Neural cell (in vitro differentiated cells): Measurements from ENCODE around the gene RIN1. TPM values are rescaled to one million over a fixed set of nuclear protein-coding genes. Genes with fewer than 3 reads are reported as not detected.
A peak's percentile ranks its signal among the peaks of the same experiment; 100 is the strongest.

Experiments used
- H2AFZ ChIP-seq: fragments of 200-600, 300-800 bp; sonication (generic), shearing (Covaris generic); 2 replicates; pipeline ENCODE4 v1.6.0; 2014; ENCODE audit warnings: low read depth, mild to moderate bottlenecking, antibody characterized with exemption, low read length, moderate library complexity
- H3F3A ChIP-seq: fragments of 200-600 bp; shearing (Covaris generic); 2 replicates; pipeline ENCODE4 v1.6.1; 2016; ENCODE audit warnings: mild to moderate bottlenecking, moderate library complexity, mixed read lengths, antibody characterized with exemption, low read length; ENCODE audit not compliant: insufficient read depth, poor library complexity, severe bottlenecking
- H3K27ac ChIP-seq: fragments of 200-600, 300-800 bp; sonication (generic), shearing (Covaris generic); 2 replicates; pipeline ENCODE4 v1.5.1; 2014; ENCODE audit warnings: mild to moderate bottlenecking, low read length, moderate library complexity
- H3K27me3 ChIP-seq: fragments of 300-800, 200-600 bp; sonication (generic), shearing (Covaris generic); 2 replicates; pipeline ENCODE4 v1.6.0; 2014; ENCODE audit warnings: mild to moderate bottlenecking, low read depth, low read length, moderate library complexity; ENCODE audit not compliant: insufficient read depth
- H3K36me3 ChIP-seq: fragments of 300-800, 200-600 bp; sonication (generic), shearing (Covaris generic); 2 replicates; pipeline ENCODE4 v1.5.1; 2014; ENCODE audit warnings: mild to moderate bottlenecking, antibody characterized with exemption, low read length, moderate library complexity; ENCODE audit not compliant: insufficient read depth
- H3K4me2 ChIP-seq: fragments of 300-800, 200-600 bp; sonication (generic), shearing (Covaris generic); 2 replicates; pipeline ENCODE4 v1.6.0; 2014; ENCODE audit warnings: mild to moderate bottlenecking, low read length
- H3K4me3 ChIP-seq: fragments of 300-800, 200-600 bp; sonication (generic), shearing (Covaris generic); 2 replicates; pipeline ENCODE4 v1.5.1; 2014; ENCODE audit warnings: mild to moderate bottlenecking, low read length, moderate library complexity
- H3K79me2 ChIP-seq: fragments of 200-600 bp; shearing (Covaris generic); replicated peaks from 2 replicates; pipeline ENCODE4 v1.6.0; 2014; ENCODE audit warnings: mild to moderate bottlenecking, low read length, moderate library complexity; ENCODE audit not compliant: insufficient read depth
- H3K9ac ChIP-seq: fragments of 300-800, 200-600 bp; sonication (generic), shearing (Covaris generic); 2 replicates; pipeline ENCODE4 v1.6.1; 2016; ENCODE audit warnings: mild to moderate bottlenecking, low read length, mixed read lengths
- H3K9me2 ChIP-seq: fragments of 200-600 bp; shearing (Covaris generic); 2 replicates; pipeline ENCODE4 v1.6.1; 2016; ENCODE audit warnings: mild to moderate bottlenecking, low read length, mixed read lengths; ENCODE audit not compliant: insufficient read depth
- H3K9me3 ChIP-seq: fragments of 200-600, 300-800 bp; sonication (generic), shearing (Covaris generic); 2 replicates; pipeline ENCODE4 v1.6.1; 2016; ENCODE audit warnings: mild to moderate bottlenecking, mixed run types, low read length, moderate library complexity, mixed read lengths
- H4K20me1 ChIP-seq: fragments of 200-600 bp; shearing (Covaris generic); 2 replicates; pipeline ENCODE4 v1.6.1; 2016; ENCODE audit warnings: mild to moderate bottlenecking, mixed run types; ENCODE audit not compliant: insufficient read depth
- EP300 ChIP-seq: fragments of 450-650 bp; conservative IDR thresholded peaks from 2 replicates; pipeline ENCODE4 v1.6.1; 2014; ENCODE audit warnings: antibody characterized with exemption, mild to moderate bottlenecking, moderate library complexity; ENCODE audit not compliant: poor library complexity, severe bottlenecking
- EZH2 ChIP-seq: fragments of 200-600, 300-800 bp; shearing (Covaris generic), sonication (generic); IDR thresholded peaks from 2 replicates; pipeline ENCODE4 v1.6.1; 2014; ENCODE audit warnings: antibody characterized with exemption, low read length, borderline replicate concordance, mild to moderate bottlenecking; ENCODE audit not compliant: insufficient read depth, poor library complexity, severe bottlenecking
- MXI1 ChIP-seq: fragments of 450-650 bp; conservative IDR thresholded peaks from 2 replicates; pipeline ENCODE4 v1.6.1; 2014; ENCODE audit warnings: antibody characterized with exemption, mild to moderate bottlenecking; ENCODE audit not compliant: poor library complexity, severe bottlenecking
- POLR2AphosphoS5 ChIP-seq: IDR thresholded peaks from 2 replicates; pipeline ENCODE4 v1.6.1; 2012
- RAD21 ChIP-seq: fragments of 450-650 bp; conservative IDR thresholded peaks from 2 replicates; pipeline ENCODE4 v1.6.1; 2014; ENCODE audit warnings: antibody characterized with exemption, mild to moderate bottlenecking, moderate library complexity
- SMC3 ChIP-seq: fragments of 450-650 bp; conservative IDR thresholded peaks from 2 replicates; pipeline ENCODE4 v1.6.1; 2014; ENCODE audit warnings: antibody characterized with exemption, mild to moderate bottlenecking, moderate library complexity; ENCODE audit not compliant: poor library complexity
- TAF1 ChIP-seq: IDR thresholded peaks from 2 replicates; pipeline ENCODE4 v1.6.1; 2012; ENCODE audit warnings: low read depth
- polyA plus RNA-seq: library from polyadenylated mRNA; depleted of rRNA; stranded (reverse); fragments of >200 nt; gene quantifications from 2 replicates; pipeline ENCODE4 v1.2.3, GENCODE V29; 2014
- TF ChIP-seq, protein P1 (sequence below): IDR thresholded peaks from 2 replicates; pipeline ENCODE4 v1.6.1; 2012; ENCODE audit warnings: borderline replicate concordance
- TF ChIP-seq, protein P2 (sequence below): fragments of 450-650 bp; IDR thresholded peaks from 2 replicates; pipeline ENCODE4 v1.5.1; 2014; ENCODE audit warnings: antibody characterized with exemption, mild to moderate bottlenecking, moderate library complexity; ENCODE audit not compliant: poor library complexity, severe bottlenecking

Gene RIN1
- polyA plus RNA-seq, 1 donor from 2014 or later = 4.2 TPM

DNA sequence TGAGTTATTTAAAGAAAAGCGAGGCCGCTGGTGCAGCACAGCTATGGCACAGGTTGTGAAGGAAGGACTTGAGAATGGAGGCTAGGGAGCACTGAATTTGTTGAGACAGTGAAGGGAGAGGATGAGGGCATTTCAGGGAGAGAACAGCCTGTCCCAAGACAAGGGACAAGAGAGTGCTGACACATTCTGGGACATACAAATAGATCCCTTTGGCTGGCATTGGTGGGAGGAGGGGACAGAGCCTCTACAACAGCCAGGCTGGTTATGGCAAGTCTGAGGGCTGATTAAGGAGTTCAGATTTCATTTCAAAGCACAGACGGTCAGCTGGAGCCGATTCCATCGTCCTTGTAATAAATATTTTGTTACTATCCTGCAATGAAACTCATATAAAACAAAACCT, 37.0 kb upstream of the RIN1 start:
- no peaks in the 10 kb centered on the region for H3K79me2 ChIP-seq
- H3K4me2 ChIP-seq = no peak overlapping the region
- H3K27ac ChIP-seq = no peak overlapping the region

DNA sequence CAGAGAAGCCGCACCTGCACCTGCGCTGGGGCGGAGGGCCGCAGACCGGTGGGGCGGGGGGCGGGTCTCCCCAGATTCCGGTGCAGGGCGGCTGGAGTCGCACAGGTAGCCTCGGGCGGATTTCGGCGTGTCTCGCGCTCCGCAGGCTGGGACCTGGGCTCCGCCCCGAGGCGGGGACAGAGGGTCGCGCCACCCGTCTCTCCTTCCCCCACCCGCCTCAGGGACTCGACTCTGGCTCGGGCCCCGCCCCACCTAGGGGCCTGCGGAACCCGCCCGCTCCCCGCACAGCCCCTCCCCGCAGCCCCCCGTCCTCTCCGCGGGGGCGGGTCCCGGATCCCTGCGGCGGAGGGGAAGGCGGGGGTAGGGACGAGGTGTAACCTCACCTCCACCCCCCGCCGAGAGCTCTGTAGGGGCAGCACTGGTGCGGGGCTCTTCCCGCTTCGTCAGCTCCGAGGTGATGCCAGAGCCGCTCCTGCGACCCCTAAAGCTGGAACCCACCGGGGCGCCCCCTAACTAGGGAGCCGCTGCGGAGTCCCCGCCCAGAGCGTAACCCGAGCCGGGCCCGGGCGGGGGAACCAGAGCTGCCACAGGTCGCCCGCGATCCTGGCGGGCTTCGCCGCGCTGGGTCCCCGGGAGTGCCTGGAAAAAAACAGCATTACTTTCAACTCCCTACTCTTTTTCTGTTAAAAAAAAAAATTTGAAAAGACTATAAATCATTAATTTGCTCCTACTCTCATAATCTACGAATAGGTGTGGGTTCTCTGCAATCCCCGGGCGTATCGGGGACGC, 35.6 kb upstream of the RIN1 start, which contains the start of gene SLC29A2:
SLC29A2 (minus strand) TSS at position 134 of the 789 bp plus-strand sequence. CDS start 169 bp downstream, outside the sequence.
- Histone ChIP-seq H3K27ac (peak within 1 kb of the TSS; percentile 12), H3K4me2 (peak within 1 kb of the TSS; percentile 65)

More for the DNA sequence above, 37.0 kb upstream of the RIN1 start:
- no peak for TF ChIP-seq MXI1
- TF ChIP-seq EZH2 = no peak
- TF ChIP-seq, protein P1, sequence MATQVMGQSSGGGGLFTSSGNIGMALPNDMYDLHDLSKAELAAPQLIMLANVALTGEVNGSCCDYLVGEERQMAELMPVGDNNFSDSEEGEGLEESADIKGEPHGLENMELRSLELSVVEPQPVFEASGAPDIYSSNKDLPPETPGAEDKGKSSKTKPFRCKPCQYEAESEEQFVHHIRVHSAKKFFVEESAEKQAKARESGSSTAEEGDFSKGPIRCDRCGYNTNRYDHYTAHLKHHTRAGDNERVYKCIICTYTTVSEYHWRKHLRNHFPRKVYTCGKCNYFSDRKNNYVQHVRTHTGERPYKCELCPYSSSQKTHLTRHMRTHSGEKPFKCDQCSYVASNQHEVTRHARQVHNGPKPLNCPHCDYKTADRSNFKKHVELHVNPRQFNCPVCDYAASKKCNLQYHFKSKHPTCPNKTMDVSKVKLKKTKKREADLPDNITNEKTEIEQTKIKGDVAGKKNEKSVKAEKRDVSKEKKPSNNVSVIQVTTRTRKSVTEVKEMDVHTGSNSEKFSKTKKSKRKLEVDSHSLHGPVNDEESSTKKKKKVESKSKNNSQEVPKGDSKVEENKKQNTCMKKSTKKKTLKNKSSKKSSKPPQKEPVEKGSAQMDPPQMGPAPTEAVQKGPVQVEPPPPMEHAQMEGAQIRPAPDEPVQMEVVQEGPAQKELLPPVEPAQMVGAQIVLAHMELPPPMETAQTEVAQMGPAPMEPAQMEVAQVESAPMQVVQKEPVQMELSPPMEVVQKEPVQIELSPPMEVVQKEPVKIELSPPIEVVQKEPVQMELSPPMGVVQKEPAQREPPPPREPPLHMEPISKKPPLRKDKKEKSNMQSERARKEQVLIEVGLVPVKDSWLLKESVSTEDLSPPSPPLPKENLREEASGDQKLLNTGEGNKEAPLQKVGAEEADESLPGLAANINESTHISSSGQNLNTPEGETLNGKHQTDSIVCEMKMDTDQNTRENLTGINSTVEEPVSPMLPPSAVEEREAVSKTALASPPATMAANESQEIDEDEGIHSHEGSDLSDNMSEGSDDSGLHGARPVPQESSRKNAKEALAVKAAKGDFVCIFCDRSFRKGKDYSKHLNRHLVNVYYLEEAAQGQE = no peak
- no peak for TF ChIP-seq TAF1
- no peak for TF ChIP-seq EP300
- no peak for TF ChIP-seq POLR2AphosphoS5
- TF ChIP-seq SMC3 = no peak
- no peak for TF ChIP-seq RAD21
- TF ChIP-seq, protein P2, sequence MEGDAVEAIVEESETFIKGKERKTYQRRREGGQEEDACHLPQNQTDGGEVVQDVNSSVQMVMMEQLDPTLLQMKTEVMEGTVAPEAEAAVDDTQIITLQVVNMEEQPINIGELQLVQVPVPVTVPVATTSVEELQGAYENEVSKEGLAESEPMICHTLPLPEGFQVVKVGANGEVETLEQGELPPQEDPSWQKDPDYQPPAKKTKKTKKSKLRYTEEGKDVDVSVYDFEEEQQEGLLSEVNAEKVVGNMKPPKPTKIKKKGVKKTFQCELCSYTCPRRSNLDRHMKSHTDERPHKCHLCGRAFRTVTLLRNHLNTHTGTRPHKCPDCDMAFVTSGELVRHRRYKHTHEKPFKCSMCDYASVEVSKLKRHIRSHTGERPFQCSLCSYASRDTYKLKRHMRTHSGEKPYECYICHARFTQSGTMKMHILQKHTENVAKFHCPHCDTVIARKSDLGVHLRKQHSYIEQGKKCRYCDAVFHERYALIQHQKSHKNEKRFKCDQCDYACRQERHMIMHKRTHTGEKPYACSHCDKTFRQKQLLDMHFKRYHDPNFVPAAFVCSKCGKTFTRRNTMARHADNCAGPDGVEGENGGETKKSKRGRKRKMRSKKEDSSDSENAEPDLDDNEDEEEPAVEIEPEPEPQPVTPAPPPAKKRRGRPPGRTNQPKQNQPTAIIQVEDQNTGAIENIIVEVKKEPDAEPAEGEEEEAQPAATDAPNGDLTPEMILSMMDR = no peak
- Histone ChIP-seq H2AFZ (no peak overlapping the region), H4K20me1 (no peaks in the 10 kb centered on the region), H3K9me2 (no peaks in the 10 kb centered on the region), H3K36me3 (no peaks in the 10 kb centered on the region), H3K9me3 (no peaks in the 10 kb centered on the region), H3K9ac (no peak overlapping the region), H3K4me3 (no peak overlapping the region), H3F3A (no peaks in the 10 kb centered on the region), H3K27me3 (no peaks in the 10 kb centered on the region)

More for the DNA sequence above, 35.6 kb upstream of the RIN1 start, which contains the start of gene SLC29A2:
- H3K4me3 ChIP-seq = peak within 1 kb of the TSS; percentile 89
- no peaks in the 10 kb centered on the region for H3K27me3 ChIP-seq
- no peak for TF ChIP-seq EP300
- TF ChIP-seq POLR2AphosphoS5 = peak; percentile 2
- H2AFZ ChIP-seq = peak within 1 kb of the TSS; percentile 58
- H3K79me2 ChIP-seq = no peaks in the 10 kb centered on the region
- H3K9me3 ChIP-seq = no peaks in the 10 kb centered on the region
- H3F3A ChIP-seq = no peaks in the 10 kb centered on the region
- H3K9ac ChIP-seq = peak within 1 kb of the TSS; percentile 72
- no peaks in the 10 kb centered on the region for H3K36me3 ChIP-seq
- H4K20me1 ChIP-seq = no peaks in the 10 kb centered on the region
- no peaks in the 10 kb centered on the region for H3K9me2 ChIP-seq
